Stimulated activated CD4-positive, alpha-beta T cell treated with anti-CD3 and anti-CD28 coated beads, Interleukin-1b, Interleukin-23, amount 100 ng/mL, for 1 hour (primary cell): Measurements from ENCODE around the gene GALNT7.
"Not testable (repeated sequence)": the region's sequence is repeated elsewhere in the genome, so short reads cannot be mapped to it uniquely, and the experiment has no call there.

Experiments used
- DNase-seq, 2 donors: peaks; one replicate each; pipeline ENCODE4 v3.0.0-alpha.2; 2020; ENCODE audit warnings: low read depth in 2 of 2

Gene GALNT7

GRCh38 chr4:173168396-173169177, at the start of gene GALNT7:
Gene GALNT7 (plus strand): TSS chr4:173168811. CDS start chr4:173168836, 25 bp downstream.
- DNase-seq: peak in 1 of 2 donors; percentile 30

- not testable (repeated sequence) for DNase-seq
These were observed 49.8 kb upstream of the GALNT7 start for GRCh38 chr4:173118819-173119218.

- no peak for DNase-seq
These were observed 48.8 kb upstream of the GALNT7 start for GRCh38 chr4:173119818-173120217.

GRCh38 chr4:173121076-173121561, 47.5 kb upstream of the GALNT7 start:
- no peak for DNase-seq

- no peak for DNase-seq
These were observed 44.3 kb upstream of the GALNT7 start for GRCh38 chr4:173124209-173124865.

GRCh38 chr4:173125216-173125812, 43.3 kb upstream of the GALNT7 start:
- no peak for DNase-seq

GRCh38 chr4:173128199-173128890, 40.3 kb upstream of the GALNT7 start:
- DNase-seq: no peak

GRCh38 chr4:173130687-173131086, 37.9 kb upstream of the GALNT7 start:
- DNase-seq: no peak

- DNase-seq: no peak
These were observed 34.2 kb upstream of the GALNT7 start for GRCh38 chr4:173134426-173134825.

GRCh38 chr4:173135241-173135847, 33.3 kb upstream of the GALNT7 start:
- DNase-seq: no peak

- DNase-seq: no peak
These were observed 30.0 kb upstream of the GALNT7 start for GRCh38 chr4:173138624-173139023.

- no peak for DNase-seq
These were observed 29.1 kb upstream of the GALNT7 start for GRCh38 chr4:173139561-173139960.

GRCh38 chr4:173145131-173145530, 23.5 kb upstream of the GALNT7 start:
- no peak for DNase-seq

GRCh38 chr4:173146456-173146855, 22.2 kb upstream of the GALNT7 start:
- no peak for DNase-seq

GRCh38 chr4:173151496-173151895, 17.1 kb upstream of the GALNT7 start:
- no peak for DNase-seq

GRCh38 chr4:173152104-173152503, 16.5 kb upstream of the GALNT7 start:
- DNase-seq: no peak

GRCh38 chr4:173153445-173153844, 15.2 kb upstream of the GALNT7 start:
- no peak for DNase-seq

GRCh38 chr4:173159791-173160190, 8.8 kb upstream of the GALNT7 start:
- DNase-seq: no peak

GRCh38 chr4:173160871-173161270, 7.7 kb upstream of the GALNT7 start:
- DNase-seq: no peak

GRCh38 chr4:173161311-173161710, 7.3 kb upstream of the GALNT7 start:
- DNase-seq: no peak

- DNase-seq: no peak
These were observed 2.9 kb upstream of the GALNT7 start for GRCh38 chr4:173165706-173166105.

GRCh38 chr4:173166491-173166890, 2.1 kb upstream of the GALNT7 start:
- no peak for DNase-seq
